Measurements from ENCODE around the gene EDN2.

GRCh38 chr1:41462680-41463004 lies 21.8 kb downstream of the EDN2 start:
- no peak for TF ChIP-seq TAF1 (IDR thresholded peaks at IDR 0.05; ENCODE audit: borderline replicate concordance, insufficient read depth, low read length)
- no peak for TF ChIP-seq REST (IDR thresholded peaks at IDR 0.05; ENCODE audit: insufficient read depth in 1 of 2, low read depth in 2 of 2, low read length in 2 of 2)

Measured in PFSK-1 (cell line).